SK-N-SH treated with all-trans-retinoic acid at 6 μM for 48 hours (cell line): ENCODE results near the gene SMAP2.

Source experiments
- PATZ1 ChIP-seq: fragments of 250-450 bp; sonication (Bioruptor Pico); IDR thresholded peaks from 2 replicates; pipeline ENCODE4 v1.8.0; 2020; ENCODE audit warnings: mild to moderate bottlenecking, moderate library complexity, borderline replicate concordance
- RARB ChIP-seq: fragments of 250-450 bp; sonication (Bioruptor Pico); IDR thresholded peaks from 2 replicates; pipeline ENCODE4 v1.8.0; 2021; ENCODE audit warnings: mild to moderate bottlenecking, moderate library complexity
- ZNF8 ChIP-seq: fragments of 450-650 bp; formaldehyde crosslinking; IDR thresholded peaks from 2 replicates; pipeline ENCODE4 v1.5.0; 2020; ENCODE audit warnings: mild to moderate bottlenecking, moderate library complexity
- TF ChIP-seq, protein P1 (sequence below): fragments of 250-450 bp; sonication (Bioruptor Pico); IDR thresholded peaks from 2 replicates; pipeline ENCODE4 v1.5.0; 2020; ENCODE audit warnings: mild to moderate bottlenecking, moderate library complexity

DNA sequence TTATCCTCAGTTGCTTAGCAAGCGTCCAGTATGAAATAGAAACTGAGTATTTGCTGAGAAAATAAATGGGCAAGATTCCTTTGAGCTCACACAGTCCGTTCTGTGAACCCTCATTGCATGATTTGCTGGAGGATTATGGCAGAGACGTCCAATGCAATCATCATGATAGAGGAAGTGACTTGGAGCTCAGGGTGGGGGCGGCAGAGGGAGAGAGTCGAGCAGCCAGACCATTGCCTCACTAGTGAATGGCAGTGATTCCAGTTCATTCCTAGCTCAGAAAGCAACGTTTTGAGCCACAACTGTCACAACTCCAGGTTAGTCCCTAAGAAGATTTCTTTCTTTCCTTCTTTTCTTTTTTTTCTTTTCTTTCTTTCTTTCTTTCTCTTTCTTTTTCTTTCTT lies 28.9 kb upstream of the SMAP2 start:
- TF ChIP-seq, protein P1, sequence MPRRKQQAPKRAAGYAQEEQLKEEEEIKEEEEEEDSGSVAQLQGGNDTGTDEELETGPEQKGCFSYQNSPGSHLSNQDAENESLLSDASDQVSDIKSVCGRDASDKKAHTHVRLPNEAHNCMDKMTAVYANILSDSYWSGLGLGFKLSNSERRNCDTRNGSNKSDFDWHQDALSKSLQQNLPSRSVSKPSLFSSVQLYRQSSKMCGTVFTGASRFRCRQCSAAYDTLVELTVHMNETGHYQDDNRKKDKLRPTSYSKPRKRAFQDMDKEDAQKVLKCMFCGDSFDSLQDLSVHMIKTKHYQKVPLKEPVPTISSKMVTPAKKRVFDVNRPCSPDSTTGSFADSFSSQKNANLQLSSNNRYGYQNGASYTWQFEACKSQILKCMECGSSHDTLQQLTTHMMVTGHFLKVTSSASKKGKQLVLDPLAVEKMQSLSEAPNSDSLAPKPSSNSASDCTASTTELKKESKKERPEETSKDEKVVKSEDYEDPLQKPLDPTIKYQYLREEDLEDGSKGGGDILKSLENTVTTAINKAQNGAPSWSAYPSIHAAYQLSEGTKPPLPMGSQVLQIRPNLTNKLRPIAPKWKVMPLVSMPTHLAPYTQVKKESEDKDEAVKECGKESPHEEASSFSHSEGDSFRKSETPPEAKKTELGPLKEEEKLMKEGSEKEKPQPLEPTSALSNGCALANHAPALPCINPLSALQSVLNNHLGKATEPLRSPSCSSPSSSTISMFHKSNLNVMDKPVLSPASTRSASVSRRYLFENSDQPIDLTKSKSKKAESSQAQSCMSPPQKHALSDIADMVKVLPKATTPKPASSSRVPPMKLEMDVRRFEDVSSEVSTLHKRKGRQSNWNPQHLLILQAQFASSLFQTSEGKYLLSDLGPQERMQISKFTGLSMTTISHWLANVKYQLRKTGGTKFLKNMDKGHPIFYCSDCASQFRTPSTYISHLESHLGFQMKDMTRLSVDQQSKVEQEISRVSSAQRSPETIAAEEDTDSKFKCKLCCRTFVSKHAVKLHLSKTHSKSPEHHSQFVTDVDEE (CRISPR knock-in tag), result no peak
- TF ChIP-seq RARB (CRISPR knock-in tag) (no peak), ZNF8 (CRISPR knock-in tag) (no peak), PATZ1 (no peak)
